Measurements from ENCODE around the gene TATDN2. TPM values are rescaled to one million over a fixed set of nuclear protein-coding genes. Genes with fewer than 3 reads are reported as not detected.
A peak's percentile ranks its signal among the peaks of the same experiment; 100 is the strongest.

The TATDN2 gene
- total RNA-seq, 4 donors from 2014 or later: 22.1 to 33.7 (median 26.3) TPM

GRCh38 chr3:10272977-10273376, 24.7 kb downstream of the TATDN2 start:
- H3K27ac ChIP-seq: no peak overlapping the region
- TF ChIP-seq POLR2A (IDR thresholded peaks at IDR 0.05): no peak
- no peak for TF ChIP-seq EP300 (IDR thresholded peaks at IDR 0.05)
- no peak for TF ChIP-seq POLR2AphosphoS5 (IDR thresholded peaks at IDR 0.05)
- TF ChIP-seq CTCF (IDR thresholded peaks at IDR 0.05): no peak
- peaks cover 50% of the 10 kb centered on the region for H3K36me3 ChIP-seq
- no peaks in the 10 kb centered on the region for H3K27me3 ChIP-seq
- H3K4me3 ChIP-seq: no peak overlapping the region
- 95% methylated on average over 2 of the region's 2 CpGs for WGBS
- H3K4me1 ChIP-seq: peaks cover 21% of the 10 kb centered on the region
- H3K9me3 ChIP-seq: no peaks in the 10 kb centered on the region
- no peak for DNase-seq (ENCODE audit: low spot score in 2 of 2)

- TF ChIP-seq EP300 (IDR thresholded peaks at IDR 0.05) (no peak), POLR2A (IDR thresholded peaks at IDR 0.05) (no peak), CTCF (IDR thresholded peaks at IDR 0.05) (no peak), POLR2AphosphoS5 (IDR thresholded peaks at IDR 0.05) (no peak)
- whole genome bisulfite sequencing: 14% methylated on average over 1 of the region's 1 CpG
- Histone ChIP-seq H3K27ac (no peak overlapping the region), H3K27me3 (no peaks in the 10 kb centered on the region), H3K4me3 (no peak overlapping the region), H3K9me3 (no peaks in the 10 kb centered on the region), H3K36me3 (peaks cover 58% of the 10 kb centered on the region), H3K4me1 (peaks cover 21% of the 10 kb centered on the region)
- no peak for DNase-seq (ENCODE audit: low spot score in 2 of 2)
Measured at GRCh38 chr3:10273702-10274305, 25.5 kb downstream of the TATDN2 start.

- Histone ChIP-seq H3K27me3 (no peaks in the 10 kb centered on the region), H3K27ac (no peak overlapping the region), H3K9me3 (no peaks in the 10 kb centered on the region), H3K36me3 (peaks cover 61% of the 10 kb centered on the region), H3K4me1 (peaks cover 21% of the 10 kb centered on the region), H3K4me3 (no peak overlapping the region)
- TF ChIP-seq EP300 (IDR thresholded peaks at IDR 0.05): no peak
- DNase-seq (ENCODE audit: low spot score in 2 of 2): no peak
- WGBS: 64% methylated on average over 1 of the region's 1 CpG
Measured at GRCh38 chr3:10274601-10275000, 26.3 kb downstream of the TATDN2 start.

- no peak overlapping the region for H3K4me3 ChIP-seq
- peaks cover 54% of the 10 kb centered on the region for H3K36me3 ChIP-seq
- H3K27me3 ChIP-seq: no peaks in the 10 kb centered on the region
- TF ChIP-seq POLR2A (IDR thresholded peaks at IDR 0.05) (no peak), CTCF (IDR thresholded peaks at IDR 0.05) (no peak), POLR2AphosphoS5 (IDR thresholded peaks at IDR 0.05) (no peak), EP300 (IDR thresholded peaks at IDR 0.05) (no peak)
- H3K9me3 ChIP-seq: no peaks in the 10 kb centered on the region
- peak in 1 of 2 donors; percentile 30 for DNase-seq (ENCODE audit: low spot score in 2 of 2)
- peaks cover 21% of the 10 kb centered on the region for H3K4me1 ChIP-seq
- no peak overlapping the region for H3K27ac ChIP-seq
- 87% methylated on average over 3 of the region's 3 CpGs for WGBS
Measured at GRCh38 chr3:10277115-10277625, 28.9 kb downstream of the TATDN2 start.

- Histone ChIP-seq H3K27ac (no peak overlapping the region), H3K27me3 (no peaks in the 10 kb centered on the region), H3K9me3 (no peaks in the 10 kb centered on the region), H3K4me1 (peaks cover 20% of the 10 kb centered on the region), H3K4me3 (no peak overlapping the region), H3K36me3 (peaks cover 49% of the 10 kb centered on the region)
- peak in 1 of 2 donors; percentile 36 for DNase-seq (ENCODE audit: low spot score in 2 of 2)
- TF ChIP-seq POLR2AphosphoS5 (IDR thresholded peaks at IDR 0.05) (no peak), EP300 (IDR thresholded peaks at IDR 0.05) (no peak), CTCF (IDR thresholded peaks at IDR 0.05) (no peak), POLR2A (IDR thresholded peaks at IDR 0.05) (no peak)
- 83% methylated on average over 1 of the region's 1 CpG for WGBS
Measured at GRCh38 chr3:10278501-10278900, 30.2 kb downstream of the TATDN2 start.
